GM19099 (cell line): ENCODE data around the gene EFHB.

Source experiments
- POLR2A ChIP-seq: IDR thresholded peaks from 3 replicates; pipeline ENCODE4 v1.6.1; 2011; ENCODE audit warnings: low read depth; ENCODE audit not compliant: insufficient read length; ENCODE audit errors: extremely low read depth

Gene EFHB

GRCh38 chr3:19940643-19941042, 6.6 kb upstream of the EFHB start:
- no peak for TF ChIP-seq POLR2A

GRCh38 chr3:19938295-19938627, 4.2 kb upstream of the EFHB start:
- no peak for TF ChIP-seq POLR2A

GRCh38 chr3:19937459-19938294, 3.7 kb upstream of the EFHB start:
- no peak for TF ChIP-seq POLR2A

- no peak for TF ChIP-seq POLR2A
Observed at GRCh38 chr3:19932422-19932821, 1.6 kb downstream of the EFHB start.

- TF ChIP-seq POLR2A: no peak
Observed at GRCh38 chr3:19931767-19932188, 2.2 kb downstream of the EFHB start.

- no peak for TF ChIP-seq POLR2A
Observed at GRCh38 chr3:19931180-19931692, 2.8 kb downstream of the EFHB start.

- no peak for TF ChIP-seq POLR2A
Observed at GRCh38 chr3:19920401-19921080, 13.5 kb downstream of the EFHB start.

GRCh38 chr3:19917167-19917566, 16.9 kb downstream of the EFHB start:
- no peak for TF ChIP-seq POLR2A

- TF ChIP-seq POLR2A: no peak
Observed at GRCh38 chr3:19911452-19911851, 22.6 kb downstream of the EFHB start.

- no peak for TF ChIP-seq POLR2A
Observed at GRCh38 chr3:19907523-19907922, 26.5 kb downstream of the EFHB start.

GRCh38 chr3:19903649-19904048, 30.4 kb downstream of the EFHB start:
- no peak for TF ChIP-seq POLR2A

GRCh38 chr3:19901918-19902317, 32.1 kb downstream of the EFHB start:
- no peak for TF ChIP-seq POLR2A

GRCh38 chr3:19901337-19901736, 32.7 kb downstream of the EFHB start:
- TF ChIP-seq POLR2A: no peak

- no peak for TF ChIP-seq POLR2A
Observed at GRCh38 chr3:19899264-19899663, 34.8 kb downstream of the EFHB start.

- no peak for TF ChIP-seq POLR2A
Observed at GRCh38 chr3:19898721-19899120, 35.3 kb downstream of the EFHB start.

GRCh38 chr3:19891740-19892139, 42.3 kb downstream of the EFHB start:
- TF ChIP-seq POLR2A: no peak
